COR-L47 (cell line): ENCODE results near the gene SLC11A1.

ENCODE experiments used
- DNase-seq: peaks from one replicate; lab custom pipeline; 2025; lab: John Stamatoyannopoulos, UW

SLC11A1 gene

GRCh38 chr2:218367415-218368149 is 14.5 kb upstream of the SLC11A1 start:
- DNase-seq, result no peak

GRCh38 chr2:218368150-218368528 is 13.9 kb upstream of the SLC11A1 start:
- no peak for DNase-seq

- peak; percentile 47 for DNase-seq
Measured at GRCh38 chr2:218368621-218369153, 13.4 kb upstream of the SLC11A1 start.

GRCh38 chr2:218369330-218369729 is 12.7 kb upstream of the SLC11A1 start:
- DNase-seq, result peak; percentile 42

GRCh38 chr2:218370410-218371063 is 11.5 kb upstream of the SLC11A1 start:
- DNase-seq, result no peak

GRCh38 chr2:218371983-218372350 is 10.1 kb upstream of the SLC11A1 start:
- DNase-seq, result no peak

- no peak for DNase-seq
Measured at GRCh38 chr2:218374795-218375194, 7.3 kb upstream of the SLC11A1 start.

- DNase-seq, result no peak
Measured at GRCh38 chr2:218375212-218375611, 6.9 kb upstream of the SLC11A1 start.

GRCh38 chr2:218378053-218378452 is 4.0 kb upstream of the SLC11A1 start:
- no peak for DNase-seq

- no peak for DNase-seq
Measured at GRCh38 chr2:218382785-218383184, 712 bp downstream of the SLC11A1 start.

GRCh38 chr2:218383892-218384519 is 1.9 kb downstream of the SLC11A1 start:
- DNase-seq, result no peak

GRCh38 chr2:218384975-218385374 is 2.9 kb downstream of the SLC11A1 start:
- DNase-seq, result no peak

- no peak for DNase-seq
Measured at GRCh38 chr2:218386505-218387368, 4.7 kb downstream of the SLC11A1 start.

- peak; percentile 48 for DNase-seq
Measured at GRCh38 chr2:218387369-218388194, 5.5 kb downstream of the SLC11A1 start.

GRCh38 chr2:218389333-218390150 is 7.5 kb downstream of the SLC11A1 start:
- DNase-seq, result no peak

GRCh38 chr2:218391202-218391601 is 9.1 kb downstream of the SLC11A1 start:
- no peak for DNase-seq

- DNase-seq, result no peak
Measured at GRCh38 chr2:218392459-218392858, 10.4 kb downstream of the SLC11A1 start.

GRCh38 chr2:218392891-218393462 is 10.9 kb downstream of the SLC11A1 start:
- no peak for DNase-seq

GRCh38 chr2:218393750-218394290 is 11.7 kb downstream of the SLC11A1 start:
- DNase-seq, result no peak
